Activated T-cell treated with anti-CD3 and anti-CD28 coated beads for 24 hours (primary cell): Measurements from ENCODE around the gene F9.
"Not testable (repeated sequence)": the region's sequence is repeated elsewhere in the genome, so short reads cannot be mapped to it uniquely, and the experiment has no call there.

ENCODE experiments used
- DNase-seq: peaks from one replicate; pipeline ENCODE4 v3.0.0-alpha.2; 2020; ENCODE audit warnings: low read depth

Gene F9

DNA sequence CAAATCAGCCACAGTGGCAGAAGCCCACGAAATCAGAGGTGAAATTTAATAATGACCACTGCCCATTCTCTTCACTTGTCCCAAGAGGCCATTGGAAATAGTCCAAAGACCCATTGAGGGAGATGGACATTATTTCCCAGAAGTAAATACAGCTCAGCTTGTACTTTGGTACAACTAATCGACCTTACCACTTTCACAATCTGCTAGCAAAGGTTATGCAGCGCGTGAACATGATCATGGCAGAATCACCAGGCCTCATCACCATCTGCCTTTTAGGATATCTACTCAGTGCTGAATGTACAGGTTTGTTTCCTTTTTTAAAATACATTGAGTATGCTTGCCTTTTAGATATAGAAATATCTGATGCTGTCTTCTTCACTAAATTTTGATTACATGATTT, at the start of gene F9:
F9 (plus strand) TSS at position 190 of the 400 bp plus-strand sequence; CDS start at position 216, 26 bp downstream.
- no peak for DNase-seq

DNA sequence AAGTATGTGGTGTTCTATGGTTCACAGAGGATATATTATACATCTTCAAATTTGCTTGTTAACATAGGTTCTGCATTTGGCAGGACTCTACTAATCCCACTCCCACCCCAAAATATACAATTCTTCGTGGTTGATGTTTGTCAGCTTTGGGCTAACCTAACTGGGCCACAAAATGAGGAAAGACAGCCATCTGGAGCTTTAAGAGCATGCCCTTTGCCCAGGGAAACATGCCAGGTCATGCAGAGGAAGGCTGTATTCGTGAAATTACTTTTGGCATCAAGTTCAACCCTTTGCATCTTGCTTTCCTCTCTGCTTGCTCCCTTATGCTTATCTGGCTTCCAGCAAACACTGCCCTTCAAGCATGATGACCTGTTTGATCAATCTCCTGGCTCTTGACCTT, 46.8 kb upstream of the F9 start:
- no peak for DNase-seq

GRCh38 chrX:139484591-139484990, 45.9 kb upstream of the F9 start:
- no peak for DNase-seq

DNA sequence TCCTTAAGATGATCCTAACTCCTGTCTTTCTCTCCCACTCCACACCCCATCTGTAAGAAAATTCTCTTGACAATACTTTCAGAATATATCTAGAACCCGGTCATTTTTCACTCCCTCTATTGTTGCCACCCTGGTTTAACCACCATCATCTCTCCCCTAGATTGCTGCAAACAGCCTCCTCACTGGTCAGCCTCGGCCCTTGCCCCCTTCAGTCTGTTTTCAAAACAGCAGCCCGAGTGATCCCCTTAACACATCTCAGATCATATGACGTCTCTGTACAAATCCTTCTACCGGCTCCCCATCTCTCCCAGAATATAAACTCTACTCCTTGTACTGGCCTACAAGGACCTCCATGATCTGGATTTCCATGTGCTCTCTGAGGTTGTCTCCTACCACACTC, 35.2 kb upstream of the F9 start:
- DNase-seq = no peak

- DNase-seq = no peak
Measured at GRCh38 chrX:139506333-139506732, 24.2 kb upstream of the F9 start.

DNA sequence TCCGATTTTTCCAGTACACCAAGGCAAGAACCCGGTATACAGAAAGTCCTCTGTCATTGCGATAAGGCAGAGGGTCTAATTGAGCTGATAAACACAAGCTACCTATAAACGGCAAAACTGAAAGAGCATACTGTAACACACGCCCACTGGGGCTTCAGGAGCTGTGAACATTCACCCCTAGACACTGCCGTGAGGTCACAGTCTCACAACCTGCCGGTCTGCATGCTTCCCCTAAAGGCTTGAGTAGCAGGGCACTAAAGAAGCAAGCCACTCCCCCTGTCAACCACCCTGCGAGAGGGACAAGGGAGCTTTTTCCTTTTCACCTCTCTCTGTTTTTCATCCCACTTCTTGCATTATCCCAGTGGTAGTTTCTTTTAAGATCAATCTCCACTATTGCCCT, 22.4 kb upstream of the F9 start:
- DNase-seq = no peak

- no peak for DNase-seq
Measured at GRCh38 chrX:139518475-139518874, 12.1 kb upstream of the F9 start.

GRCh38 chrX:139528829-139529228, 1.7 kb upstream of the F9 start:
- not testable (repeated sequence) for DNase-seq

- no peak for DNase-seq
Measured at GRCh38 chrX:139532834-139533233, 2.3 kb downstream of the F9 start.

GRCh38 chrX:139533444-139533843, 2.9 kb downstream of the F9 start:
- DNase-seq = no peak

DNA sequence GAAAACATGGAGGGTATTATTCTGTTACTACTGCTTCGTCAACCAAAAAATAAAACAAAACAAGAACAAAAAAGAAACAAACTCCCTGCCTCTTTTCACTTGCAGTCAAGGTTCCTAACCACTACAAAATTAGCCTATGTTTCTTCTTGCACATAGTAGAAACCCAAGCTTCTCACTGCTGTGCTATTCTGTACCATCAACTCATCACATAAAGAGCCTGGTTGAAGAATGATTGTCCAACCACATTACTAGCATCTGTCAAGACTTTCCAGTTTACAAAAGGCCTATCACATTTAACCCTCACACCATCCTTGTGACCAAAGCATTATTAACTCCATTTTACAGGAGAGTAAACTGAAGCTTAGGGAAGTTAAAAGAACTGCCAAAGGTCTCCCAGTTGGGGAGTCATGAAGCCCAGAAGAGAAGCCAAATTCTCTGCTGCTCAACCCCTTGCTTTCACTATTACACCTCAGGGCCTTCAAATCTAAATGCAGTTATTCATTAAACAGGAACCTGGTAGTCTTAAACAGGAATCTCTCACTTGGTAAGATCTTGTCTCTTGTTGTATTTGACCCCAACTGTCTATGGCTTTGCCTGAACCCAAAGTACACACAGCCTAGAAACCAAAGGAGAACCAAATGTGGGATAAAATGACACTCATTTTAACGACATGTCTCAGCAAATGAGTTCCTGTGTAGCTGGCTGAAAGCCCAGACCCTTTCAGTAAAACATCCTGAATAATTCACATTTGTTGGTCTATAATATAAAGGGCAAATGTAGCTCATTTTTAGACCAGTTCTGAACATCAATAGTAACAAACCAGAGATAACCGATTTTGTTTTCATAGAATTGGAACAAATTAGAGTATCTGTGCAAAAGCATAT, 8.6 kb downstream of the F9 start:
- no peak for DNase-seq

GRCh38 chrX:139542652-139543051, 12.1 kb downstream of the F9 start:
- DNase-seq = no peak

DNA sequence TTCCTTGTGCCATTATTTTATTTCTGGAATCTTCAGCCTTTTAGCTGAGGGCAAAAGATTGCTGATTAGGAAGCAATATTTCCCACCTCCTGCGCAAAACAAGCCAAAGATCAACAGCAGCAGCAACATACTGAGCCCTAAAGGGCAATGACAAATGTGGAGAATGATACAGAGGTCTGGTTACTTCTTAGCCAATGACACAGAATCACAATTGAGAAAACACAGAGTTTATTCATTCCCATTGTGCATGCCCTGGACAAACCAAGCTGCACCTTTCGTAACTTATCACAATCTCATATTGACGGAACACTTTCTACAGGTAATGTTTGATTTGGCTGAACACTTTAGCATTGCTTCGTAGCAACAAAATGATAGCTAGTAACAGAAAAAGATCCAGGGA, 13.4 kb downstream of the F9 start:
- DNase-seq = no peak

- no peak for DNase-seq
Measured at GRCh38 chrX:139544591-139544990, 14.1 kb downstream of the F9 start.

- no peak for DNase-seq
Measured at GRCh38 chrX:139554376-139554775, 23.8 kb downstream of the F9 start.

DNA sequence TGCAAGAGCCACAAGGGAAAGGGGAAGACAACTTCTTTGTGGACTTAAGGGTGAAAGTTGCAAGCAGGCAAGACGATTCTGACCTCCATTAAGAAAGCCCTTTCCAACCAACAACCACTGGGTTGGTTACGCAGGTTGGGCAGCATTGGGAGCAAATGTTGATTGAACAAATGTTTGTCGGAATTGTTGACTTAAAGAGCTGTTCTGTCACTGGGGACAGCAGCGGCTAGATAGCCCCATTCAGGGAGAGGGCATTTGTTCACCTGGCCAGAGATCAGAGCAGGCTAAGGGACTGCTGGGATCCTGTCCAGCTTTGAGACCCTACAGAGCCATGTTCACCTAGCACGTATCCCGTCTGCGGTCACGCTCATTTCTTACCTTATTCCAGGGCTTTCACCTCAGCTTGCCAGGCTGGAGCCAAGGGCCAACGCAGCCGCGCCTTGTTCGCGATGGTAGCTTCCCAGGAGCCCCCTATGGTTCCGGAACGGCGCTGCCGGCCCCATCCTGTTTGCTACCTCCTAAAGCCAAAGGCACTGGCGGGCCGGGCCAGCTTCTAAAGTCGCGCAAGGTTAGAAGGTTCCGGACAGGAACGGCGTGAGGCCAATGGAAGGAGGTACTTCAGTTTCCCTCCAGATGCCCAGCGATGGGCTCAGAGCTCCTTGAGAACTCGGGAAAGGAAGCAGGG, 24.6 kb downstream of the F9 start:
- DNase-seq = no peak

GRCh38 chrX:139559383-139560042, 29.0 kb downstream of the F9 start:
- DNase-seq = no peak

DNA sequence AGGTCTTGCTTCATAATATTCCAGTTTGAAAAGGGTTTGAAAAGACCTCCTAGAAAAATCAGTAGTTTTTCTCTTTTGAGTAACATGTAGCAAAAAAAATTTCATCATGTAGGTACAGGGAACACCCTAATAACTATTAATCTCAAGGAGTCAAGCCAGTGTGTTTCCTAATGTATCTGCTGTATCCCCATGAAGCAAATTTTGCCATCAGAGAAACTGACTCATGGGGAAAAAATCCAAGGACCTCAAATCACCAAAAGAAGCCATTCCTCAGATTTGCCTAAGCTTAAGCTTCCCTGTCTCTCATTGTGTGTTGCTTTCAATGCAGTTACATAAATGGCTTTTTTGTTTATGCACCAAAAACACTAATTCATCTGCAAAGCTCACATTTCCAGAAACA, 29.7 kb downstream of the F9 start:
- no peak for DNase-seq

GRCh38 chrX:139563251-139563650, 32.7 kb downstream of the F9 start:
- no peak for DNase-seq

GRCh38 chrX:139566981-139567380, 36.4 kb downstream of the F9 start:
- no peak for DNase-seq

DNA sequence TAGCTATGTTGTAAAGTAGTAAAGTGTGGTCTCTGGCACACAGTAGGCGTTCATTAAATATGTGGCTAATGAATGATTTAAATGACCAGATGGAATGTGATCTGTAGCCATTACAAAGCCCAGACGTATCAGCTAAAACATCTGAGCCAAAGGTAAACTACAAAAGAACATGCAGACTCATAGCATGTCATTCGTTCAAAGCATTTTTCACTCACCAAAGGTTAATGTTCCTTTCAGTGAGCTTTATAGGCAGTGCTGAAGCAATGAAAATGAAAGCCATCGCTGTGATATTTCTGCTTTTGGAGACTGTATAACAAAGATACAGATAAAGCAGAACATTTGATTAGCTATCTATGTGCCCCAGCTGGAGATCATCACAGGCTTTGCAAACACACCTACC, 50.5 kb downstream of the F9 start:
- no peak for DNase-seq

DNA sequence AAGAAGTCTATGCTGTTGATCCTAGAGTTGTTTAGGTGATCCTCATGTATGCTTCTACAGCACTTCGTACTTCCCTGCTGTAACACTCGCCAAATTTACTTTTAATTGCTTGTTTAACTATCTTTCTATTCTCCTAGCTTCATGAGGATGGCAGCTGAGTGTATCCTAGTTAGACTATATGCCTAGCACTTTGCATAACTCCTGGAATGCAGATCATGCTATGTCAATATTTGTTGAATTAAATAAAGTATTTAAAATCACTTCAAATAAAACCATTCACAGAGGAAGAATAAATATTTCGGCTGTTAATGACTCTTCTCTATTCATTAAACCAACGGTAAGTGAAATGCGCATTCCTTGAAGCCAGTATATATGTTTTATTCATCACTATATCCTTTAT, 55.1 kb downstream of the F9 start:
- no peak for DNase-seq

GRCh38 chrX:139596068-139596467, 65.5 kb downstream of the F9 start:
- DNase-seq = no peak
